ENCODE results near the gene KREMEN1. TPM values are rescaled to one million over a fixed set of nuclear protein-coding genes. Genes with fewer than 3 reads are reported as not detected.

Gene KREMEN1
- total and polyA plus RNA-seq, 4 donors, result 8.8 to 27.5 (median 20.1) TPM

GRCh38 chr22:29172216-29172615 lies 99.4 kb downstream of the KREMEN1 start:
- 95% methylated on average over 6 of the region's 6 CpGs for WGBS, 2 donors
- Histone ChIP-seq H3K9me3 (ENCODE audit: control insufficient read depth in 4 of 4, insufficient read depth in 3 of 4, low read length in 3 of 4) (peaks cover 0 to 4% (median 1%) of the 10 kb centered on the region in 4 donors), H3K4me1 (ENCODE audit: control insufficient read depth in 5 of 5, insufficient read depth in 5 of 5, low read length in 5 of 5) (no peaks in the 10 kb centered on the region), H3K36me3 (ENCODE audit: control insufficient read depth in 4 of 4, insufficient read depth in 4 of 4, low read length in 4 of 4) (no peaks in the 10 kb centered on the region), H3K27ac (ENCODE audit: low read depth in 1 of 2, low read length in 1 of 2) (no peak overlapping the region), H3K9ac (ENCODE audit: insufficient read depth in 1 of 2, low read length in 2 of 2) (no peak overlapping the region), H3K27me3 (ENCODE audit: control insufficient read depth in 3 of 3, insufficient read depth in 3 of 3, low read length in 2 of 3) (no peaks in the 10 kb centered on the region), H3K4me3 (no peak overlapping the region)
- no peak for DNase-seq
- no peak for ATAC-seq (ENCODE audit: insufficient read depth, low FRiP score)
- no peak for TF ChIP-seq CTCF (IDR thresholded peaks at IDR 0.05; ENCODE audit: control extremely low read depth, extremely low read depth)

DNA sequence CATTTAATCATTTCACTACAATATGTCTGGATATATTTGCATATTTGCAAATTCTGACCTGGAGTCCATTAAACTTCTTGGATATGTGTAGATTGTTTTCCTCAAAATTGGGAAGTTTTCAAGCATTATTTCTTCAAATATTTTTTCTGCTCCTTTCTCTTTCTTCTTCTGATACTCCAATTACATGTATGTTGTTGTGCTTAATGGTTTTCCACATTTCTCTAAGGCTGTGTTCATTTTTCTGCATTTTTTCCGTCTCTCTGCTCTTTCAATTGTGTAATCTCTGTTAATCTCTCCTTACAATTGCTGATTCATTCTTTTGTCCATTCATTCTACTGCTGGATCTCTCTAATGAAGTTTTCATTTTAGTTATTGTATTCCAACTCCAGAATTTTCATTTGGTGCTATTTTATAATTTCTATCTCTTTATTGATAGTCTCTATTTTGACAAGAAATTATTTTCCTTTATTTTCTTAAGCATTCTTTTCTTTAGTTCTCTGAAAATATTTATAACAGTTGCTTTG lies 102.5 kb downstream of the KREMEN1 start:
- H3K36me3 ChIP-seq (ENCODE audit: control insufficient read depth in 4 of 4, insufficient read depth in 4 of 4, low read length in 4 of 4), result peaks cover 0 to 5% (median 2%) of the 10 kb centered on the region in 4 donors
- peaks cover 0 to 4% (median 1%) of the 10 kb centered on the region in 4 donors for H3K9me3 ChIP-seq (ENCODE audit: control insufficient read depth in 4 of 4, insufficient read depth in 3 of 4, low read length in 3 of 4)
- DNase-seq (no peak), ATAC-seq (ENCODE audit: insufficient read depth, low FRiP score) (no peak)
- H3K27ac ChIP-seq (ENCODE audit: low read depth in 1 of 2, low read length in 1 of 2), result no peak overlapping the region
- H3K4me1 ChIP-seq (ENCODE audit: control insufficient read depth in 5 of 5, insufficient read depth in 5 of 5, low read length in 5 of 5), result no peaks in the 10 kb centered on the region
- no peak overlapping the region for H3K9ac ChIP-seq (ENCODE audit: insufficient read depth in 1 of 2, low read length in 2 of 2)
- TF ChIP-seq CTCF (IDR thresholded peaks at IDR 0.05; ENCODE audit: control extremely low read depth, extremely low read depth), result no peak
- H3K4me3 ChIP-seq, result no peak overlapping the region
- H3K27me3 ChIP-seq (ENCODE audit: control insufficient read depth in 3 of 3, insufficient read depth in 3 of 3, low read length in 2 of 3), result no peaks in the 10 kb centered on the region
- 86 to 92% methylated on average over 1 of the region's 1 CpG for WGBS, 2 donors

- TF ChIP-seq CTCF (IDR thresholded peaks at IDR 0.05; ENCODE audit: control extremely low read depth, extremely low read depth), result no peak
- peaks cover 0 to 6% (median 2%) of the 10 kb centered on the region in 4 donors for H3K36me3 ChIP-seq (ENCODE audit: control insufficient read depth in 4 of 4, insufficient read depth in 4 of 4, low read length in 4 of 4)
- DNase-seq (no peak), ATAC-seq (ENCODE audit: insufficient read depth, low FRiP score) (no peak)
- H3K9me3 ChIP-seq (ENCODE audit: control insufficient read depth in 4 of 4, insufficient read depth in 3 of 4, low read length in 3 of 4), result no peaks in the 10 kb centered on the region
- no peaks in the 10 kb centered on the region for H3K27me3 ChIP-seq (ENCODE audit: control insufficient read depth in 3 of 3, insufficient read depth in 3 of 3, low read length in 2 of 3)
- no peaks in the 10 kb centered on the region for H3K4me1 ChIP-seq (ENCODE audit: control insufficient read depth in 5 of 5, insufficient read depth in 5 of 5, low read length in 5 of 5)
- H3K27ac ChIP-seq (ENCODE audit: low read depth in 1 of 2, low read length in 1 of 2), result no peak overlapping the region
- 92 to 93% methylated on average over 19 of the region's 19 CpGs for WGBS, 2 donors
- no peak overlapping the region for H3K9ac ChIP-seq (ENCODE audit: insufficient read depth in 1 of 2, low read length in 2 of 2)
- no peak overlapping the region for H3K4me3 ChIP-seq
Measured at GRCh38 chr22:29183971-29184848, 111.4 kb downstream of the KREMEN1 start.

Measured in lung (tissue), 12 donors.